GM23338 (cell line): ENCODE results near the gene RFC3. TPM values are rescaled to one million over a fixed set of nuclear protein-coding genes. Genes with fewer than 3 reads are reported as not detected.

Experiments used
- ATAC-seq: fragments of 200-7000 bp; cut with Tn5 transposase; 3 replicates; pipeline ENCODE4 v1.9.1; 2020
- DNase-seq: peaks from one replicate; pipeline ENCODE4 v3.0.0-alpha.2; 2015; ENCODE audit warnings: low spot score
- H2AFZ ChIP-seq: fragments of 200-600 bp; sonication (generic); 2 replicates; pipeline ENCODE4 v1.8.0; 2016; ENCODE audit warnings: antibody characterized with exemption, mild to moderate bottlenecking, moderate library complexity
- H3F3A ChIP-seq: fragments of 200-600 bp; sonication (generic); replicated peaks from 2 replicates; pipeline ENCODE4 v1.8.0; 2017; ENCODE audit warnings: antibody characterized with exemption, mixed run types, low read depth
- H3K27ac ChIP-seq: fragments of 200-600 bp; sonication (generic); 2 replicates; pipeline ENCODE4 v1.6.1; 2016; ENCODE audit warnings: low read depth
- H3K27me3 ChIP-seq: fragments of 200-600 bp; sonication (generic); 2 replicates; pipeline ENCODE4 v1.8.0; 2016; ENCODE audit warnings: mild to moderate bottlenecking, mixed run types, moderate library complexity; ENCODE audit not compliant: insufficient read depth
- H3K36me3 ChIP-seq: fragments of 200-600 bp; sonication (generic); 2 replicates; pipeline ENCODE4 v1.8.0; 2016; ENCODE audit warnings: mild to moderate bottlenecking; ENCODE audit not compliant: insufficient read depth
- H3K4me1 ChIP-seq: fragments of 200-600 bp; sonication (generic); 2 replicates; pipeline ENCODE4 v1.8.0; 2016; ENCODE audit warnings: mild to moderate bottlenecking, moderate library complexity; ENCODE audit not compliant: insufficient read depth
- H3K4me2 ChIP-seq: fragments of 200-600 bp; sonication (generic); 2 replicates; pipeline ENCODE4 v1.7.1; 2017; ENCODE audit warnings: mixed run types
- H3K4me3 ChIP-seq: fragments of 200-600 bp; sonication (generic); 2 replicates; pipeline ENCODE4 v1.6.1; 2016; ENCODE audit warnings: mixed run types
- H3K79me2 ChIP-seq: fragments of 200-600 bp; sonication (generic); replicated peaks from 2 replicates; pipeline ENCODE4 v1.8.0; 2017; ENCODE audit warnings: mild to moderate bottlenecking; ENCODE audit not compliant: insufficient read depth
- H3K9me2 ChIP-seq: fragments of 200-600 bp; sonication (generic); 2 replicates; pipeline ENCODE4 v1.8.0; 2017; ENCODE audit not compliant: insufficient read depth
- H4K20me1 ChIP-seq: fragments of 200-600 bp; sonication (generic); replicated peaks from 2 replicates; pipeline ENCODE4 v1.8.0; 2017; ENCODE audit warnings: mild to moderate bottlenecking; ENCODE audit not compliant: insufficient read depth
- H3K27ac Mint-ChIP-seq: 2 replicates; pipeline ENCODE4 v1.8.0; 2020; ENCODE audit warnings: inconsistent platforms, mild to moderate bottlenecking, moderate library complexity, mixed read lengths
- H3K27me3 Mint-ChIP-seq: 3 replicates; pipeline ENCODE4 v1.8.0; 2022; ENCODE audit warnings: low read depth, mild to moderate bottlenecking, moderate library complexity, mixed read lengths, inconsistent platforms; ENCODE audit not compliant: insufficient read depth, poor library complexity
- H3K36me3 Mint-ChIP-seq: 3 replicates; pipeline ENCODE4 v1.8.0; 2021; ENCODE audit warnings: low read depth, mild to moderate bottlenecking, inconsistent platforms, moderate library complexity, mixed read lengths
- H3K4me1 Mint-ChIP-seq: 3 replicates; pipeline ENCODE4 v1.8.0; 2020; ENCODE audit warnings: mild to moderate bottlenecking, inconsistent platforms, mixed read lengths
- H3K4me3 Mint-ChIP-seq: 3 replicates; pipeline ENCODE4 v1.8.0; 2021; ENCODE audit warnings: moderate library complexity, mild to moderate bottlenecking, inconsistent platforms, mixed read lengths
- H3K9me3 Mint-ChIP-seq: 3 replicates; pipeline ENCODE4 v1.8.0; 2020; ENCODE audit warnings: moderate library complexity, mild to moderate bottlenecking, inconsistent platforms, mixed read lengths
- CREB1 ChIP-seq: fragments of 250-450 bp; sonication (Bioruptor Pico); IDR thresholded peaks from 2 replicates; pipeline ENCODE4 v1.5.0; 2020; ENCODE audit warnings: low read depth, mild to moderate bottlenecking, moderate library complexity
- CTCF ChIP-seq, 2 experiments: fragments of 200-600 bp in 1 of 2; sonication (generic) in 1 of 2; conservative IDR thresholded peaks; 2 replicates each; pipeline versions ENCODE4 v1.5.1 to v1.6.1; 2016 to 2017; ENCODE audit warnings: antibody characterized with exemption in 2 of 2, low read depth in 2 of 2, mild to moderate bottlenecking in 2 of 2, moderate library complexity in 1 of 2
- ETS1 ChIP-seq: IDR thresholded peaks from 2 replicates; pipeline ENCODE4 v1.6.1; 2016; ENCODE audit warnings: antibody characterized with exemption
- EZH2 ChIP-seq: fragments of 200-600 bp; sonication (generic); IDR thresholded peaks from one replicate; pipeline ENCODE4 v1.8.0; 2017; ENCODE audit warnings: antibody characterized with exemption, mild to moderate bottlenecking, low read depth; ENCODE audit not compliant: unreplicated experiment
- EZH2phosphoT487 ChIP-seq: fragments of 200-600 bp; sonication (generic); IDR thresholded peaks from one replicate; pipeline ENCODE4 v1.8.1; 2018; ENCODE audit warnings: antibody characterized with exemption; ENCODE audit not compliant: unreplicated experiment
- JUNB ChIP-seq: IDR thresholded peaks from one replicate; pipeline ENCODE4 v1.6.1; 2016; ENCODE audit warnings: antibody characterized with exemption; ENCODE audit not compliant: unreplicated experiment
- NANOG ChIP-seq: IDR thresholded peaks from 2 replicates; pipeline ENCODE4 v1.6.1; 2016; ENCODE audit warnings: antibody characterized with exemption, borderline replicate concordance
- POLR2AphosphoS5 ChIP-seq: IDR thresholded peaks from 2 replicates; pipeline ENCODE4 v1.6.1; 2016; ENCODE audit warnings: antibody characterized with exemption, low read depth
- REST ChIP-seq: IDR thresholded peaks from one replicate; pipeline ENCODE4 v1.6.1; 2018; ENCODE audit warnings: antibody characterized with exemption; ENCODE audit not compliant: unreplicated experiment
- ZNF114 ChIP-seq: fragments of 250-450 bp; sonication (Bioruptor Pico); IDR thresholded peaks from 2 replicates; pipeline ENCODE4 v1.5.0; 2020; ENCODE audit warnings: mild to moderate bottlenecking, moderate library complexity
- ZNF331 ChIP-seq: fragments of 250-450 bp; sonication (Bioruptor Pico); IDR thresholded peaks from 2 replicates; pipeline ENCODE4 v1.5.0; 2020; ENCODE audit warnings: low read depth, mild to moderate bottlenecking, moderate library complexity
- polyA plus RNA-seq: library from polyadenylated mRNA; unstranded; fragments of >200 nt; fragmentation: Nextera tagmentation; extraction: Ambion mirVana; gene quantifications from 2 replicates; pipeline ENCODE4 v1.2.1, GENCODE V29; 2016
- total RNA-seq: library from RNA; depleted of rRNA; stranded (reverse); fragments of >200 nt; shearing (Covaris generic); gene quantifications from 2 replicates; pipeline ENCODE4 v1.2.3, GENCODE V29; 2014

The RFC3 gene
- total and polyA plus RNA-seq, 2 experiments from 2014 or later = 48.7 to 75.5 TPM

- H3K27ac Mint-ChIP-seq = no peak overlapping the region
- Histone ChIP-seq H4K20me1 (no peaks in the 10 kb centered on the region), H3K4me2 (no peak overlapping the region), H3K27ac (no peak overlapping the region), H2AFZ (no peak overlapping the region), H3K27me3 (no peaks in the 10 kb centered on the region), H3K4me1 (no peaks in the 10 kb centered on the region), H3F3A (no peaks in the 10 kb centered on the region), H3K36me3 (no peaks in the 10 kb centered on the region), H3K9me2 (no peaks in the 10 kb centered on the region), H3K79me2 (no peaks in the 10 kb centered on the region), H3K4me3 (no peak overlapping the region)
- peaks cover 9% of the 10 kb centered on the region; the same call in 2 of the 3 replicates for H3K36me3 Mint-ChIP-seq
- DNase-seq = no peak
- no peaks in the 10 kb centered on the region for H3K4me1 Mint-ChIP-seq
- H3K9me3 Mint-ChIP-seq = no peaks in the 10 kb centered on the region
- no peak for ATAC-seq
- no peaks in the 10 kb centered on the region for H3K27me3 Mint-ChIP-seq
- no peak overlapping the region for H3K4me3 Mint-ChIP-seq
- TF ChIP-seq JUNB (no peak), CTCF (conservative IDR thresholded peaks at IDR 0.05; ENCODE audit: low read depth in 2 of 2) (no peak), ZNF114 (CRISPR knock-in tag) (no peak), REST (no peak), EZH2 (no peak), ZNF331 (CRISPR knock-in tag) (no peak), EZH2phosphoT487 (no peak)
These were observed 61.2 kb downstream of the RFC3 start for GRCh38 chr13:33879118-33879517.

- Histone ChIP-seq H4K20me1 (no peaks in the 10 kb centered on the region), H3F3A (no peaks in the 10 kb centered on the region), H3K27ac (no peak overlapping the region), H3K9me2 (no peaks in the 10 kb centered on the region), H2AFZ (no peak overlapping the region), H3K4me3 (no peak overlapping the region), H3K27me3 (no peaks in the 10 kb centered on the region), H3K4me2 (no peak overlapping the region), H3K36me3 (no peaks in the 10 kb centered on the region), H3K4me1 (no peaks in the 10 kb centered on the region), H3K79me2 (no peaks in the 10 kb centered on the region)
- Mint-ChIP-seq H3K4me1 (no peaks in the 10 kb centered on the region), H3K9me3 (peaks cover 3% of the 10 kb centered on the region; the same call in 2 of the 3 replicates), H3K27ac (no peak overlapping the region), H3K27me3 (no peaks in the 10 kb centered on the region), H3K36me3 (peaks cover 15% of the 10 kb centered on the region), H3K4me3 (no peak overlapping the region)
- ATAC-seq (no peak), DNase-seq (no peak)
- TF ChIP-seq EZH2 (no peak), ETS1 (no peak), ZNF114 (CRISPR knock-in tag) (no peak), CTCF (conservative IDR thresholded peaks at IDR 0.05; ENCODE audit: low read depth in 2 of 2) (no peak), POLR2AphosphoS5 (no peak), ZNF331 (CRISPR knock-in tag) (no peak), REST (no peak), NANOG (no peak), CREB1 (no peak), EZH2phosphoT487 (no peak)
These were observed 64.9 kb downstream of the RFC3 start for GRCh38 chr13:33882804-33883203.
